Activated CD4-positive, alpha-beta T cell treated with anti-CD3 and anti-CD28 coated beads, Interleukin-2, amount 10 ng/mL, durations not matched to agents 7 days and 5 days (primary cell): ENCODE results near the gene VSIR. TPM values are rescaled to one million over a fixed set of nuclear protein-coding genes. Genes with fewer than 3 reads are reported as not detected.
A peak's percentile ranks its signal among the peaks of the same experiment; 100 is the strongest.

Source experiments
- CTCF ChIA-PET: fragments of 350-600 bp; sonication (Branson Sonifier 250); formaldehyde crosslinking; loops from one replicate; lab custom pipeline; 2021; ENCODE audit warnings: antibody characterized with exemption; lab: Charles Lee
- POLR2A ChIA-PET: fragments of 350-600 bp; sonication (Branson Sonifier 250); formaldehyde crosslinking; loops from one replicate; lab custom pipeline; 2021; ENCODE audit warnings: antibody characterized with exemption; lab: Charles Lee
- DNase-seq: peaks from one replicate; pipeline ENCODE4 v3.0.0-alpha.2; 2020
- H3K27ac Mint-ChIP-seq: one replicate; pipeline ENCODE4 v1.8.0; 2021; ENCODE audit warnings: mild to moderate bottlenecking, moderate library complexity, mixed read lengths
- H3K27me3 Mint-ChIP-seq: one replicate; pipeline ENCODE4 v1.8.0; 2021; ENCODE audit warnings: mixed read lengths
- H3K36me3 Mint-ChIP-seq: one replicate; pipeline ENCODE4 v1.8.0; 2021; ENCODE audit warnings: low read depth, mixed read lengths
- H3K4me1 Mint-ChIP-seq: one replicate; pipeline ENCODE4 v1.8.0; 2021; ENCODE audit warnings: mixed read lengths
- H3K4me3 Mint-ChIP-seq: one replicate; pipeline ENCODE4 v1.8.0; 2021; ENCODE audit warnings: mild to moderate bottlenecking, moderate library complexity, mixed read lengths
- H3K9me3 Mint-ChIP-seq: one replicate; pipeline ENCODE4 v1.8.0; 2021; ENCODE audit warnings: mixed read lengths
- total RNA-seq, 2 experiments: library from RNA; stranded (reverse); gene quantifications; one replicate each; pipeline ENCODE4 v1.2.3, GENCODE V29; 2021

Gene VSIR
- total RNA-seq, 2 experiments from 2014 or later = 120 to 148 TPM

- no peak for DNase-seq
- Mint-ChIP-seq H3K36me3 (no peaks in the 10 kb centered on the region), H3K4me3 (no peak overlapping the region), H3K27me3 (no peaks in the 10 kb centered on the region), H3K9me3 (no peaks in the 10 kb centered on the region), H3K4me1 (peaks cover 21% of the 10 kb centered on the region), H3K27ac (no peak overlapping the region)
- CTCF ChIA-PET = interaction anchor here (0.8 kb wide), 1 partner anchor 12 kb away, joined by 3 read pairs; no protein-coding TSS in a partner anchor
- POLR2A ChIA-PET = no interaction called here
Observed at GRCh38 chr10:71784679-71785272, 11.5 kb upstream of the VSIR start.

- no peak overlapping the region for H3K4me3 Mint-ChIP-seq
- H3K4me1 Mint-ChIP-seq = peaks cover 27% of the 10 kb centered on the region
- H3K27ac Mint-ChIP-seq = no peak overlapping the region
- H3K9me3 Mint-ChIP-seq = no peaks in the 10 kb centered on the region
- POLR2A ChIA-PET = no interaction called here
- no peaks in the 10 kb centered on the region for H3K36me3 Mint-ChIP-seq
- CTCF ChIA-PET = interaction anchor here (0.8 to 2.3 kb wide), 3 partner anchors 11 to 87 kb away, joined by 3 to 12 read pairs (median 3); partner anchors contain the start of gene VSIR
- DNase-seq = no peak
- no peaks in the 10 kb centered on the region for H3K27me3 Mint-ChIP-seq
Observed at GRCh38 chr10:71783917-71784678, 10.8 kb upstream of the VSIR start.

GRCh38 chr10:71782917-71783490 lies 9.7 kb upstream of the VSIR start:
- H3K27me3 Mint-ChIP-seq = no peaks in the 10 kb centered on the region
- no peaks in the 10 kb centered on the region for H3K36me3 Mint-ChIP-seq
- H3K4me1 Mint-ChIP-seq = peaks cover 33% of the 10 kb centered on the region
- ChIA-PET POLR2A (no interaction called here), CTCF (interaction anchor here (0.5 to 2.3 kb wide), 3 partner anchors 9 to 86 kb away, joined by 3 to 12 read pairs (median 3); partner anchors contain the start of gene VSIR)
- H3K4me3 Mint-ChIP-seq = no peak overlapping the region
- H3K27ac Mint-ChIP-seq = no peak overlapping the region
- no peaks in the 10 kb centered on the region for H3K9me3 Mint-ChIP-seq
- no peak for DNase-seq

- peaks cover 3% of the 10 kb centered on the region for H3K9me3 Mint-ChIP-seq
- no peak overlapping the region for H3K27ac Mint-ChIP-seq
- POLR2A ChIA-PET = no interaction called here
- H3K36me3 Mint-ChIP-seq = peaks cover 3% of the 10 kb centered on the region
- H3K27me3 Mint-ChIP-seq = no peaks in the 10 kb centered on the region
- DNase-seq = no peak
- H3K4me1 Mint-ChIP-seq = peaks cover 35% of the 10 kb centered on the region
- H3K4me3 Mint-ChIP-seq = no peak overlapping the region
- CTCF ChIA-PET = interaction anchor here (0.5 to 2.3 kb wide), 2 partner anchors 9 to 23 kb away, joined by 3 to 12 read pairs; partner anchors contain the start of gene VSIR
Observed at GRCh38 chr10:71782221-71782916, 9.0 kb upstream of the VSIR start.

GRCh38 chr10:71780719-71781118 lies 7.4 kb upstream of the VSIR start:
- no peak overlapping the region for H3K4me3 Mint-ChIP-seq
- no peak for DNase-seq
- peaks cover 49% of the 10 kb centered on the region for H3K4me1 Mint-ChIP-seq
- POLR2A ChIA-PET = no interaction called here
- H3K27me3 Mint-ChIP-seq = no peaks in the 10 kb centered on the region
- no peak overlapping the region for H3K27ac Mint-ChIP-seq
- CTCF ChIA-PET = no interaction called here
- H3K36me3 Mint-ChIP-seq = peaks cover 3% of the 10 kb centered on the region
- peaks cover 3% of the 10 kb centered on the region for H3K9me3 Mint-ChIP-seq

- Mint-ChIP-seq H3K27ac (peak overlapping the region; percentile 10), H3K9me3 (peaks cover 3% of the 10 kb centered on the region), H3K4me3 (no peak overlapping the region), H3K27me3 (no peaks in the 10 kb centered on the region), H3K4me1 (peaks cover 55% of the 10 kb centered on the region), H3K36me3 (peaks cover 3% of the 10 kb centered on the region)
- CTCF ChIA-PET = no interaction called here
- DNase-seq = no peak
- POLR2A ChIA-PET = no interaction called here
Observed at GRCh38 chr10:71780156-71780555, 6.8 kb upstream of the VSIR start.

GRCh38 chr10:71779641-71780040 lies 6.3 kb upstream of the VSIR start:
- H3K27ac Mint-ChIP-seq = peak overlapping the region; percentile 68
- CTCF ChIA-PET = no interaction called here
- no peaks in the 10 kb centered on the region for H3K27me3 Mint-ChIP-seq
- H3K36me3 Mint-ChIP-seq = peaks cover 3% of the 10 kb centered on the region
- H3K4me1 Mint-ChIP-seq = peaks cover 60% of the 10 kb centered on the region
- H3K9me3 Mint-ChIP-seq = peaks cover 3% of the 10 kb centered on the region
- no peak overlapping the region for H3K4me3 Mint-ChIP-seq
- POLR2A ChIA-PET = no interaction called here
- peak; percentile 36 for DNase-seq

GRCh38 chr10:71778071-71778825 lies 4.9 kb upstream of the VSIR start:
- H3K4me1 Mint-ChIP-seq = peaks cover 70% of the 10 kb centered on the region
- POLR2A ChIA-PET = no interaction called here
- CTCF ChIA-PET = interaction anchor here (0.5 to 1.1 kb wide), 3 partner anchors 49 to 67 kb away, joined by 3 to 4 read pairs (median 3); no protein-coding TSS in a partner anchor
- H3K27me3 Mint-ChIP-seq = no peaks in the 10 kb centered on the region
- H3K9me3 Mint-ChIP-seq = peaks cover 3% of the 10 kb centered on the region
- peaks cover 3% of the 10 kb centered on the region for H3K36me3 Mint-ChIP-seq
- DNase-seq = no peak
- H3K4me3 Mint-ChIP-seq = no peak overlapping the region
- H3K27ac Mint-ChIP-seq = no peak overlapping the region

- Mint-ChIP-seq H3K27me3 (no peaks in the 10 kb centered on the region), H3K36me3 (peaks cover 3% of the 10 kb centered on the region), H3K4me3 (no peak overlapping the region), H3K4me1 (peaks cover 63% of the 10 kb centered on the region), H3K27ac (no peak overlapping the region), H3K9me3 (peaks cover 3% of the 10 kb centered on the region)
- ChIA-PET POLR2A (no interaction called here), CTCF (interaction anchor here (0.9 to 1.0 kb wide), 2 partner anchors 52 to 66 kb away, joined by 3 to 4 read pairs; no protein-coding TSS in a partner anchor)
- no peak for DNase-seq
Observed at GRCh38 chr10:71777213-71777985, 4.1 kb upstream of the VSIR start.

- ChIA-PET POLR2A (no interaction called here), CTCF (interaction anchor here (0.6 to 1.6 kb wide), 5 partner anchors 9 to 563 kb away, joined by 3 to 4 read pairs (median 4); no protein-coding TSS in a partner anchor)
- Mint-ChIP-seq H3K4me3 (no peak overlapping the region), H3K27me3 (no peaks in the 10 kb centered on the region), H3K36me3 (peaks cover 12% of the 10 kb centered on the region), H3K4me1 (peaks cover 70% of the 10 kb centered on the region), H3K9me3 (peaks cover 3% of the 10 kb centered on the region), H3K27ac (peak overlapping the region; percentile 63)
- DNase-seq = no peak
Observed at GRCh38 chr10:71776481-71776925, 3.2 kb upstream of the VSIR start.
